Measurements from ENCODE around the gene ZBP1. TPM values are rescaled to one million over a fixed set of nuclear protein-coding genes. Genes with fewer than 3 reads are reported as not detected.

The ZBP1 gene
- total and polyA plus RNA-seq, 10 of the 15 experiments (the other 5 are each of a cell fraction or from before 2014, with no cell fraction given) = 0.93 to 10.6 (median 4.8) TPM

DNA sequence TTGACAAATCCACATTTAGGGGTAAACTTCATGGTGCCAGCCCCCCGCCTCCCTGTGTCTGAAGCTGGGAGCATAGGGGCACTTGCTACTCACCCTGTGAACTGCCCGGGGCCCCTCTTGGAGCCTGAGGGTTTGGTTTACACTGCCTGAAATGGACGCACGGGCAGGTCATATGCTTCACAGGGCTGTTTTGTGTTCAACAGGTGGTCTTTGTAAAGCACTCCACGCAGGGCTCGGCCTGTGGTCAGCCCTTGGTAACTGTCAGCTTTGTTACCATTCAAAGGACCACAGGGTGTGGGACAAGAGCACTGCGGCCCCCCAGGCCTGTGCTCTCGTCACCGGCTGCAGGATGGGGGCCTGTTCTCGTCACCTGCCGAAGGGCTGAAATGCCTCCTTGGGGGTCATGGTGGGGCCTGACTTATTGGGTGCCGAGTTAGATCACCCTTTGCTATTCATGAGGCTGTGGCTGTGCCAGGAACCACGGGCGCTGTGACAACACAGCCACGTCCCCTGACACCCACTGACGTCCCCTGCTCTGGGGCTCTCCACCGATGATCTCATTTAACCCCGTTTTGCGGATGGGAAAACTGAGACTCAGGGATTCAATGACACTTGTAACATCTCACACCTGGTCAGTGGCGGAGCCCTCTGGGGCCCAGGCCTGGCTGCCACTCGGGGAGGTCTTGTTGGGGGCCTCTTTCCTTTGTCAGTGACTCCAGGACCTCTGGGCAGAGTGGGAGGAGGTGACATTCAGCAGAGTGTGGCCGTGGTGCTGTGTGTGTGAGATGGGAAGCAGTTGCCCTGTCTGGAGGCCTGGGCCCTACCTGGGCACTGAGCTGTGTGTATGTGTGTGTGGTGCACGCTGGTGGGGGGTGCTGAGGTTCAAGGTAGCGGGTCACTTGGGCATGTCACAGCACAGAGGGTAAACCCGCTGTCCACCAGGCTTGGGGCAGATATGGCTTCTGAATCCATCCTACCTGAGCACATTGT is 24.9 kb downstream of the ZBP1 start:
- ChIA-PET POLR2A (no interaction called here), RAD21 (ENCODE audit: unreplicated experiment) (interaction anchor here (0.9 to 5.0 kb wide), 13 partner anchors 11 to 587 kb away, joined by 3 to 31 read pairs (median 4); partner anchors contain the start of gene ZBP1), SMC1A (ENCODE audit: uncharacterized antibody, unreplicated experiment) (interaction anchor here (0.9 to 2.4 kb wide), 8 partner anchors 45 to 587 kb away, joined by 3 to 12 read pairs (median 3); no protein-coding TSS in a partner anchor), CTCF (interaction anchor here (0.8 to 4.3 kb wide), 24 partner anchors 11 to 615 kb away, joined by 3 to 34 read pairs (median 5); partner anchors contain the start of gene ZBP1)
- TF ChIP-seq CHD2 (IDR thresholded peaks at IDR 0.05; ENCODE audit: borderline replicate concordance, low read depth, low read length) = no peak
- no peak for TF ChIP-seq POLR2A (IDR thresholded peaks at IDR 0.05; ENCODE audit: low read depth, low read length)
- no peak for TF ChIP-seq MYC (IDR thresholded peaks at IDR 0.05; ENCODE audit: insufficient read depth, insufficient read length, insufficient replicate concordance, low read length, severe bottlenecking)
- TF ChIP-seq KLF5 (IDR thresholded peaks at IDR 0.05; ENCODE audit: partially characterized antibody) = no peak
- no peak for TF ChIP-seq CBFB (IDR thresholded peaks at IDR 0.05; ENCODE audit: low read depth)
- TF ChIP-seq CBX3 (IDR thresholded peaks at IDR 0.05; ENCODE audit: borderline replicate concordance, low read depth) = no peak
- TF ChIP-seq, protein P1, sequence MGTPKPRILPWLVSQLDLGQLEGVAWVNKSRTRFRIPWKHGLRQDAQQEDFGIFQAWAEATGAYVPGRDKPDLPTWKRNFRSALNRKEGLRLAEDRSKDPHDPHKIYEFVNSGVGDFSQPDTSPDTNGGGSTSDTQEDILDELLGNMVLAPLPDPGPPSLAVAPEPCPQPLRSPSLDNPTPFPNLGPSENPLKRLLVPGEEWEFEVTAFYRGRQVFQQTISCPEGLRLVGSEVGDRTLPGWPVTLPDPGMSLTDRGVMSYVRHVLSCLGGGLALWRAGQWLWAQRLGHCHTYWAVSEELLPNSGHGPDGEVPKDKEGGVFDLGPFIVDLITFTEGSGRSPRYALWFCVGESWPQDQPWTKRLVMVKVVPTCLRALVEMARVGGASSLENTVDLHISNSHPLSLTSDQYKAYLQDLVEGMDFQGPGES (IDR thresholded peaks at IDR 0.05) = no peak
- no peak for TF ChIP-seq CEBPB (IDR thresholded peaks at IDR 0.05; ENCODE audit: borderline replicate concordance in 1 of 2, low read depth in 2 of 2, low read length in 2 of 2)
- TF ChIP-seq ATF3 (IDR thresholded peaks at IDR 0.05; ENCODE audit: borderline replicate concordance, extremely low read depth, low read depth, low read length) = no peak
- no peak for TF ChIP-seq POLR2AphosphoS2 (IDR thresholded peaks at IDR 0.05; ENCODE audit: low read depth, low read length)
- TF ChIP-seq HDAC2 (IDR thresholded peaks at IDR 0.05) = no peak
- TF ChIP-seq TCF3 (IDR thresholded peaks at IDR 0.05; ENCODE audit: borderline replicate concordance, insufficient read depth, low read depth, low read length) = no peak
- no peak for TF ChIP-seq NR2C2 (IDR thresholded peaks at IDR 0.05; ENCODE audit: borderline replicate concordance, control insufficient read depth, insufficient read length, low read depth)
- no peak for TF ChIP-seq IKZF1 (conservative IDR thresholded peaks at IDR 0.05)
- TF ChIP-seq CEBPZ (IDR thresholded peaks at IDR 0.05; ENCODE audit: low read depth, low read length) = no peak
- TF ChIP-seq YBX1 (IDR thresholded peaks at IDR 0.05) = no peak
- TF ChIP-seq SIN3A (IDR thresholded peaks at IDR 0.05; ENCODE audit: low read depth, low read length) = no peak
- Histone ChIP-seq H3K79me2 (ENCODE audit: control insufficient read depth, insufficient read depth, low read length) (no peaks in the 10 kb centered on the region), H3K4me2 (ENCODE audit: control insufficient read depth, insufficient read depth) (no peak overlapping the region), H4K20me1 (ENCODE audit: control insufficient read depth, insufficient read depth) (no peaks in the 10 kb centered on the region), H3K9ac (ENCODE audit: control insufficient read depth, insufficient read depth, low read length) (no peak overlapping the region), H3K27ac (ENCODE audit: control insufficient read depth, insufficient read depth) (no peak overlapping the region), H3K27me3 (replicated peaks in 1 of 2; ENCODE audit: control insufficient read depth in 2 of 2, insufficient read depth in 2 of 2, low read length in 1 of 2) (no peaks in the 10 kb centered on the region; a peak in 1 of 4 replicates), H3K36me3 (ENCODE audit: control insufficient read depth in 2 of 2, insufficient read depth in 2 of 2, low read length in 1 of 2) (no peaks in the 10 kb centered on the region), H3K4me1 (ENCODE audit: control insufficient read depth, insufficient read depth, low read length) (no peaks in the 10 kb centered on the region; the same call in none of the 2 replicates), H2AFZ (ENCODE audit: control insufficient read depth, low read depth, low read length) (no peak overlapping the region), H3K4me3 (no peak overlapping the region), H3K9me3 (replicated peaks; ENCODE audit: control insufficient read depth, insufficient read depth, low read length) (no peaks in the 10 kb centered on the region)
- FAIRE-seq (no peak), DNase-seq (ENCODE audit: low read depth, low spot score) (no peak), ATAC-seq (no peak)
- 33% methylated on average over 25 of the region's 25 CpGs for WGBS (ENCODE audit: insufficient coverage, insufficient replicate concordance, low lambda C conversion rate, missing lambda C conversion rate)
- in situ Hi-C loops (cut with MboI) = loop anchor here (10.0 kb wide), 1 partner anchor 589 kb away; no protein-coding TSS in a partner anchor
- no TSS peak for BruUV-seq (replicated peaks)
- intact Hi-C loops (cut with micrococcal nuclease; ENCODE audit: unreplicated experiment) = loop anchor here (2.0 kb wide), 2 partner anchors 491 to 615 kb away; no protein-coding TSS in a partner anchor
